GM12873 (cell line): ENCODE data around the gene GNG4.

Experiments
- CTCF ChIP-seq: IDR thresholded peaks from 2 replicates; pipeline ENCODE4 v1.5.1; 2012; ENCODE audit warnings: low read depth, mild to moderate bottlenecking, moderate library complexity, low read length, control low read depth; ENCODE audit not compliant: insufficient read depth; ENCODE audit errors: missing control alignments

Gene GNG4

GRCh38 chr1:235650341-235651169, 971 bp upstream of the GNG4 start:
- no peak for TF ChIP-seq CTCF

- no peak for TF ChIP-seq CTCF
Measured at GRCh38 chr1:235648954-235649367, 623 bp downstream of the GNG4 start.

GRCh38 chr1:235648407-235648907, 1.1 kb downstream of the GNG4 start:
- no peak for TF ChIP-seq CTCF

GRCh38 chr1:235646463-235646862, 3.1 kb downstream of the GNG4 start:
- TF ChIP-seq CTCF: no peak

GRCh38 chr1:235644693-235645305, 4.8 kb downstream of the GNG4 start:
- no peak for TF ChIP-seq CTCF

- no peak for TF ChIP-seq CTCF
Measured at GRCh38 chr1:235643837-235644692, 5.5 kb downstream of the GNG4 start.
